PFSK-1 (cell line): ENCODE measurements around the gene RNF152.

Source experiments
- FOXP2 ChIP-seq: optimal IDR thresholded peaks from 2 replicates; pipeline ENCODE3; 2011; ENCODE audit warnings: borderline replicate concordance, control low read depth, inconsistent platforms; ENCODE audit not compliant: insufficient read depth; ENCODE audit errors: extremely low read length, extremely low read depth
- POLR2AphosphoS5 ChIP-seq: IDR thresholded peaks from 2 replicates; pipeline ENCODE4 v1.6.1; 2012; ENCODE audit warnings: low read depth, mild to moderate bottlenecking, control low read depth, low read length, moderate library complexity
- SIN3A ChIP-seq: IDR thresholded peaks from 2 replicates; pipeline ENCODE4 v1.6.1; 2012; ENCODE audit warnings: mild to moderate bottlenecking, low read length, moderate library complexity, borderline replicate concordance; ENCODE audit not compliant: insufficient read depth
- TAF1 ChIP-seq: IDR thresholded peaks from 2 replicates; pipeline ENCODE4 v1.6.1; 2012; ENCODE audit warnings: low read length, control low read depth, borderline replicate concordance; ENCODE audit not compliant: insufficient read depth
- TF ChIP-seq, protein P1 (sequence below), 2 experiments: IDR thresholded peaks; 2 replicates each; pipeline versions ENCODE4 v1.6.1 to v1.8.0; 2011 to 2012; ENCODE audit warnings: low read depth in 2 of 2, low read length in 2 of 2, control low read depth in 1 of 2, inconsistent platforms in 1 of 2, mild to moderate bottlenecking in 1 of 2, moderate library complexity in 1 of 2; ENCODE audit not compliant: insufficient read depth in 1 of 2

Gene RNF152

DNA sequence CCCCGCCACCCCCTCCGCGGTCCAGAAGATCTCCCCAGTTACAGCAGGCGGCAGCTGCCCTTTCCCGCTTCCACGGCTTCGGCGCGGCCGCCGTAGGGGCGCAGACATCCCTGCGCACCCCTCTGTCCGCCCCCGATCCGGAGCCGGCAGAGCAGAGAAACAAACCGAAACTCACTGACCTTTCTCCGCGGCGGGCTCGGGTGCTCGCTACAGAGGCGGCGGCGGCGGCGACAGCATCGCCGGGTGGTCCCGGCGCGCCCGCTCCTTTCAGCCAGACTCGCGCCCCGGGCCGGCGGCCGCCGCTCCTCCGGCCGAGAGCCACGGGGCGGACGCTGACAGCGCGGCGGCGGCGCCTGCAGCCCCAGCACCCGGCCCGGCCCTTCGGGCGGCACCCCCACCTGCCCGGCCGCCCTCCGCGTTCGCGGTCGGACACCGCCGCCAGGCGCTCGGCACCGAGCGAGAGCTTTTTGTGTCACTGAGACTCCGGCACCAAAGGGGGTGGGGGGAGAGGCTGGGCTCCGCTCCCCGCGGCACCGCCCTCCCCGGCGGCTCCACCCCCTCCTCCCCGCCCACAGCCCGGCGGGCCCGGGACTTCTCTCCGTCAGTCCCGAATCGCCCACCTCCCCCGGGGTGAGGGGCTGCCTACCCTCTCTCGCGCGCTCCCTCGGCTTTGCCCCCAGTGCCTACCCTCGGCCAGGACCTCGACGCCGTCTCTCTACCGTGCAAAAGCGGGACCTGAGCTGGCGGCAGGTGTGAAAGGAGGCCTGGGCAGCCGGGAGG, 1.4 kb upstream of the RNF152 start:
- no peak for TF ChIP-seq SIN3A
- TF ChIP-seq TAF1: no peak
- TF ChIP-seq, protein P1, sequence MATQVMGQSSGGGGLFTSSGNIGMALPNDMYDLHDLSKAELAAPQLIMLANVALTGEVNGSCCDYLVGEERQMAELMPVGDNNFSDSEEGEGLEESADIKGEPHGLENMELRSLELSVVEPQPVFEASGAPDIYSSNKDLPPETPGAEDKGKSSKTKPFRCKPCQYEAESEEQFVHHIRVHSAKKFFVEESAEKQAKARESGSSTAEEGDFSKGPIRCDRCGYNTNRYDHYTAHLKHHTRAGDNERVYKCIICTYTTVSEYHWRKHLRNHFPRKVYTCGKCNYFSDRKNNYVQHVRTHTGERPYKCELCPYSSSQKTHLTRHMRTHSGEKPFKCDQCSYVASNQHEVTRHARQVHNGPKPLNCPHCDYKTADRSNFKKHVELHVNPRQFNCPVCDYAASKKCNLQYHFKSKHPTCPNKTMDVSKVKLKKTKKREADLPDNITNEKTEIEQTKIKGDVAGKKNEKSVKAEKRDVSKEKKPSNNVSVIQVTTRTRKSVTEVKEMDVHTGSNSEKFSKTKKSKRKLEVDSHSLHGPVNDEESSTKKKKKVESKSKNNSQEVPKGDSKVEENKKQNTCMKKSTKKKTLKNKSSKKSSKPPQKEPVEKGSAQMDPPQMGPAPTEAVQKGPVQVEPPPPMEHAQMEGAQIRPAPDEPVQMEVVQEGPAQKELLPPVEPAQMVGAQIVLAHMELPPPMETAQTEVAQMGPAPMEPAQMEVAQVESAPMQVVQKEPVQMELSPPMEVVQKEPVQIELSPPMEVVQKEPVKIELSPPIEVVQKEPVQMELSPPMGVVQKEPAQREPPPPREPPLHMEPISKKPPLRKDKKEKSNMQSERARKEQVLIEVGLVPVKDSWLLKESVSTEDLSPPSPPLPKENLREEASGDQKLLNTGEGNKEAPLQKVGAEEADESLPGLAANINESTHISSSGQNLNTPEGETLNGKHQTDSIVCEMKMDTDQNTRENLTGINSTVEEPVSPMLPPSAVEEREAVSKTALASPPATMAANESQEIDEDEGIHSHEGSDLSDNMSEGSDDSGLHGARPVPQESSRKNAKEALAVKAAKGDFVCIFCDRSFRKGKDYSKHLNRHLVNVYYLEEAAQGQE (IDR thresholded peaks at IDR 0.05; ENCODE audit: insufficient read depth in 1 of 2, low read depth in 2 of 2, low read length in 2 of 2): no peak
- no peak for TF ChIP-seq FOXP2
- no peak for TF ChIP-seq POLR2AphosphoS5

DNA sequence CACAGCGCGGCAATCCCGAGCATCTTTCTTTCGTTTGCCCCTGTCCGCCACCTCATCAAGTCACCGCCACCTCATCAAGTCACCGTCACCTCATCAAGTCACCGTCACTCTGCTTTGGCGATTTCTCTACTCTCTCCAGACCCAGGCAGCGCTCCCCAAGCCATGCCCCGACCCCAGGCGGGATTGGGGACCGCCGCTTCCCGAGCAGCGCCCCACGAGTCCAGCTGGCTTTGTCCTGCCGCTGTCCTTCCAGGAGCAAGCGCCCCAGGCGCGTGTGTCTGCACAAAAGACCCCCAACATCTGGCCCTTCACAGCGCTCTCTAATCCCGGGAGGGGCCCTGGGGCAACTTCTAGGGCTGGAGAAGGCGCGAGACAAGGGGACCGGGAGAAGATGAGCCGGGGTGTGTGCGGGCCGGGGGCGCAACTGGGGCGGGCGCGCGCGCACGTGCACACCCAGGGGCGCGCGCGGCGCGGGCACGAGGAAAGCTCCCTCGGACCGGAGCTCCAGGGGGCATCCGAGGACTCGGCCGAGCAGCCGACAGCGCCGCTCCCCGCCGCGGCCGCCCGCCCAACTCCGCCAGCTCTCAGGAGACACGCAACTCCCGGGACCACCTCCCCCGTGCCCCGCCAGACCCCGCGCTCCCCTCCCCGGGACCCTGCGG, 633 bp upstream of the RNF152 start:
- TF ChIP-seq FOXP2: no peak
- TF ChIP-seq, protein P1 (IDR thresholded peaks at IDR 0.05; ENCODE audit: insufficient read depth in 1 of 2, low read depth in 2 of 2, low read length in 2 of 2): no peak
- TF ChIP-seq SIN3A: no peak

DNA sequence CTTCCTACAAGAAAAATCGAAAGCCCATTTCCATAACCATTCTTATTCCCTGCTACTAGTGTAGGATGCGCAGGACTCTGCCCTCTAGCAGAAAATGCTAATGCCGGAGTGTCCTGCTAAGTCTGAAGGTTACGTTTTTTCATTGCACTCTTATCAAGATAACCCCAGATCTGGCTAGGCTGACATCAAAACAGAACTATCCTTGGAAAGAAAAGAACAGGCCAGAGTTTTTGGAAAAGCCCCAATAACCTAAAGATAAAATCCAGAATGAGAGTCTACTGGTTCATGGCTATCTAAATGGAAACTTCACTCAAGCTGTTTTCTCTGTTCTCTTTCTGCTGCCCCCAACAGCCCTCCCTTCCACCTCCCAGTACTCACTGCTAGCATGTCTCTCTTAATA, 913 bp downstream of the RNF152 start:
- TF ChIP-seq, protein P1 (IDR thresholded peaks at IDR 0.05; ENCODE audit: insufficient read depth in 1 of 2, low read depth in 2 of 2, low read length in 2 of 2): no peak
- no peak for TF ChIP-seq TAF1
- TF ChIP-seq SIN3A: no peak
- TF ChIP-seq FOXP2: no peak
- TF ChIP-seq POLR2AphosphoS5: no peak

DNA sequence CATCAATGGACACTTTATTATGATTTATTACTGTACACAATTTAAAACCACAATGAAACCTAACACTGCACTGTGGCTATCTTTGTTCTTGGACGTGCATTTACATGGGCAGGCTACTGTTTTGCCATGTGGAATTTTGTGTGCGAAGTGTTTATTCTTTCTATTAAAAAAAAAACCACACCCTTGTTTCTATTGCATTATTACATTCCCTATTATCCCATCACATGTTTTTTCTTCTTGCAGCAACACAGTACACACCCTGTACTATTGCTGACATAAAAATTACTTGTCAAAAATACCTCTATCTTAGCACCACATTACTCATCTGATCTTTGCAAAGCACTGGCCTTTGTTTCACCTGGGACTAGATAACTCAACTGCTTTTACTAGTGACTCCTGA, 1.5 kb downstream of the RNF152 start:
- TF ChIP-seq FOXP2 (no peak), POLR2AphosphoS5 (no peak), TAF1 (no peak), SIN3A (no peak)
- TF ChIP-seq, protein P1 (IDR thresholded peaks at IDR 0.05; ENCODE audit: insufficient read depth in 1 of 2, low read depth in 2 of 2, low read length in 2 of 2): no peak
